ENCODE data around the gene NBDY.
A peak's percentile ranks its signal among the peaks of the same experiment; 100 is the strongest.
"Not testable (repeated sequence)": the region's sequence is repeated elsewhere in the genome, so short reads cannot be mapped to it uniquely, and the experiment has no call there.

The NBDY gene

DNA sequence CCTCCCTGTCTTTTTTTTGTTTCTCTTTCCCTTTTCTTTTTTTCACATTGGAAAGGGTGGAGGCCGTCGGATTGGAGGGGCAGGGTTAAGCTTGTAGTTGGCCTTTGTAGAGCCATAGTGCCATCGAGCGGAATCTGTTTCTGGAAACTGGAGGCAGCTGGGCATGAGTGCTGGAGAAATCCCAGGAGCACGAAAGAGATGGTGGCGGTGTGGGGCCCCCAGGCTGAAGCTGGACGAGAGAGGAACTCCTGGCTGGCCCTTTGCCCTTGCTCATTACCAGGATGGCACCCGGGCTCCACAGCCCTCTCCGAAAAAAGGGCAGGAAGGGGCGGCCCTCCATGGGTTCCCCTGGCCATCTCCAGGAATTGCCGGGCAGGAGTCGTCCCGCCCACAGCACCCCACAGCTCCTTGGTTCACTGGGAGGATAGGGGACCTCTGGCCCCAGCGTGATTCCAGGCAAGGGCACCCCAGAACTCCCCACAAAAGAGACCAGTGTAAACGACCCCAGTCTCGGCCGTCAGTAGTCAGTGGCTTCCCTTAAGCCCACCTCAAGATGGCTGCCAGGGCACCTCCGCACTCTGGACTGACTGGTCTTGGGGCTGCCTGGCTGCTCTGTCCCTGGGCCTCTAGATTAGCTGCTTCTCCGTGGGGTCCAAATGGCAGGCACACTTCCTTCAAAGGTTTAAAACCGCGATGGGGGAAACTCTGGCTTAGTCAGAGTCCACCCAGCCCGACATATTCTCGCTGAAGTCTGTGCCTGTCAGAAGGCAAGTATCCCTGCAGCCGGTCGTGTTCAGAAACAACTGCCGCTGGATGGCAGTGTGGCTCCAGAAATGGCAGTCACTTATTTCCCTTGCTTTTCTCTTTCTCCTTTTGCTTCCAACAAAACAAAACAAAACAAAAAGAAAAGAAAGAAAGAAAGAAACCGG is 74.1 kb downstream of the NBDY start:
- DNase-seq = peak; percentile 65

DNA sequence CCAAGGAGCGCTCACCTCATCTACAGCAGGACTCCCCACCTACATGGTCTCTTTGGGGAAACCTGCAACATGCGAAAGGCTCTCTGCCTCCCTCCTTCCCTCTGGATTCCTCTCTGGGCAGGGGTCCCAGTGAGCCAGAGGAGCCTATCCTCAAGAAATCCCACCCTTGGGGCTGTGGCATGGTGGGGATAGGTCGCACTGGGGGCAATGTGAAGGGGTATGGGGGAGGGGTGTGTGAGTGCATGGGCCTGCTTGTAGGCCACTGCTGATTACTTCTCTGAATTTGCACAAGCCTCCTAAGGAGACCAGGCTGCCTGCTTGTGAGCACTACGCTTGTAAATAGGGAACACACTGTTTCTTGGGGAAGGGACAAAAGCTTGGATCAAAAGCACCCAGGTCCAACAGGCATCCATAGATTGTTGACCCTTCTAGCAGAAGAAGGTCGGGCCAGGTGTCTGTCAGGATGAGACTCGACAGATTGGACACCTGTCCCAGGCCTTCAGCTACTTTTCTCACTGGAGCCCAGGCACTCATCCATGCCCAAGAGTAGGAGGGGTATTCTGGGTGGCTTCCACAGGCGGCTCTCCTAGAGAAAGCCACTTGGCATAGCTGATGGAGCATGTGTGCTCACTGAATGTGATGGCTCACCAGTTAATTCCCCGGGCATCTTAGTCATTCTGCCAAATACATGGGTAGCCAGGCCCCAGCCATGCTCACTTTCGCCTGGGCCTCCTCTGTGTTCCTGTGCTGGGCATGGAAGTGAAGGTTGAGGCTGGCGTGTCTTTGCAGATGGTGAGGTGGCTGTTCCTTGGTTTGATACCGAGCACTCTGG is 75.0 kb downstream of the NBDY start:
- DNase-seq = no peak

DNA sequence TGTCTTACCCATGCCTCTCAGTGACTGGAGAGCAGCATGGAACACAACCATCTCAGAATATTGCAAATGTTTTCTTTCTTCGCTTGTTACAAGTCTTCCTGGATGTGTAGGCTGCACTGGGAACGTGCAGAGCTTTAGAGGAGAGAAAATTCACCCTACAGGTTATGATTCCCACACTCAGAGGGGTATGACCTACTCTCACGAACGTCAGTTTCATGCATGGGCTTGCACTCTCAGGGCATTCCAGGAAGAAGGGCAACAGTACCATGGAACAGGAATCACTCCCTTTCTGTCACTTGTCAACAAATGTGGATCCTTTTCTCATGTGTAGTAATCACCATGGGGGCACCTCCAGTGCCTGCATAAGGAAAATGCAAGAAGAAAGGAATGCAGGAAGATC is 75.8 kb downstream of the NBDY start:
- DNase-seq = no peak

DNA sequence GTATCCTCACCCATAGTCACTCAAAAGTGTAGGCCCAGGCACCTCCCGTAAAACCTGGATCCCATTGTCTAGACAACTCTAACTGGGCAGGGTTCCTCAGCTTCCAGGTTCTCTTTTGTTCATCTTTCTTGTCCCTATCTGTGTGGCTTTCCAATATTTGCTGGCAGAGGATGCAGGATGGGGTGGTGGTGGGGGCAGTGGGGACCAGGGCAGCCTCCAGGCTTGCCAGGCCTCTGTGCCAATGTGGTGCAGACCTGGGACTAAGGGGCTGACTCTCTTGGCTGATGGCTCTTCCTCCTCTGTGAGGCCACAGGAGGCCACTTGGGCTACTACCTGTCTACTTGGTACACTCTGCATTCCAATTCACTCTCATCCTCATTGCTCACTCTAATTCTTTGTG is 76.4 kb downstream of the NBDY start:
- no peak for DNase-seq

DNA sequence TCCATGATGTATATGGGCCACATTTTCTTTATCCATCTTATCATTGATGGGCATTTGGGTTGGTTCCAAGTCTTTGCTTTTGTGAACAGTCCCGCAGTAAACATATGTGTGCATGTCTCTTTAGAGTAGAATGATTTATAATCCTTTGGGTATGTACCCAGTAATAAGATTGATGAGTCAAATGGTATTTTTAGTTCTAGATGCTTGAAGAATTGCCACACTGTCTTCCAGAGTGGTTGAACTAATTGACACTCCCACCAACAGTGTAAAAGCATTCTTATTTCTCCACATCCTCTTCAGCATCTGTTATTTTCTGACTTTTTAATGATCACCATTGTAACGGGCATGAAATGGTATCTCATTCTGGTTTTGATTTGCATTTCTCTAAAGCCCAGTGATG is 77.1 kb downstream of the NBDY start:
- not testable (repeated sequence) for DNase-seq

DNA sequence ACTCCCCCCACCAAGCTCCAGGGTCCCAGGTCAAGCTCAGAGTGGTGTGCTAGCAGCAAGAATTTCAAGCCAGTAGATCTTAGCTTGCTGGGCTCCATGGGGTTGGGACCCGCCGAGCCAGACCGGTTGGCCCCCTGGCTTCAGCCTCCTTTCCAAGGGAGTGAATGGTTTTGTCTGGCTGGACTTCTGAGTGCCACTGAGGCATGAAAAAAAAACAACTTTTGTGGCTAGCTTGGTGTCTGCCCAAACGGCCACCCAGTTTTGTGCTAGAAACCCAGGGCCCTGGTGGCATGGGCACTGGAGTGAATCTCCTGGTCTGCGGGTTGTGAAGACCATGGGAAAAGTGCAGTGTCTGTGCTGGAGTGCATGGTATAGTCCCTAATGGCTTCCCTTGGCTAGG is 82.6 kb downstream of the NBDY start:
- no peak for DNase-seq

DNA sequence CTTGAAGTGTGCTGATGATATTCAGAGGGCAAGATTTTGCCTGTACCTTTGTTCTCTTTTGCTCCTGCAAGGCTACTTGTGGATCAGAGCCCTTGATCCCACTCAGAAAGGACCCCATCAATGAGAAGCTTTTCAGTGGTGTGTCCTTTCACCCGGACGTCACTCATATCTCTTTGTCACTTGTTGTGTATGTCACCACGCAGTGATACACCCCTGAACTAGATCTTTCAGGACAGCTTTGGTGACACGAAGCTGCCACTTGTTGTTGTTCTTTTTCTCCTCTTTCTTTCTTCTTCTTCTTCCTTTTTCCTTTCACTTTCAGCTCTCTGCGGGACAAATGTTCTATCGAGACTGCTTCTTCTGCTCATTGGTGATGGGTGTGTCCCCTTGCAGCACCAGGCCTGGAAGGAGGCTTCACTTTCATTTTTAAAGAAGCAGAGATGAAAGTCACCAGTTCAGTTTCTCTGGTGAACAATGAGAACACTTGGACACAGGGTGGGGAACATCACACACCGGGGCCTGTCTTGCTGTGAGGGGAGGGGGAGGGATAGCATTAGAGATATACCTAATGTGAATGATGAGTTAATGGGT is 83.6 kb downstream of the NBDY start:
- DNase-seq = no peak

DNA sequence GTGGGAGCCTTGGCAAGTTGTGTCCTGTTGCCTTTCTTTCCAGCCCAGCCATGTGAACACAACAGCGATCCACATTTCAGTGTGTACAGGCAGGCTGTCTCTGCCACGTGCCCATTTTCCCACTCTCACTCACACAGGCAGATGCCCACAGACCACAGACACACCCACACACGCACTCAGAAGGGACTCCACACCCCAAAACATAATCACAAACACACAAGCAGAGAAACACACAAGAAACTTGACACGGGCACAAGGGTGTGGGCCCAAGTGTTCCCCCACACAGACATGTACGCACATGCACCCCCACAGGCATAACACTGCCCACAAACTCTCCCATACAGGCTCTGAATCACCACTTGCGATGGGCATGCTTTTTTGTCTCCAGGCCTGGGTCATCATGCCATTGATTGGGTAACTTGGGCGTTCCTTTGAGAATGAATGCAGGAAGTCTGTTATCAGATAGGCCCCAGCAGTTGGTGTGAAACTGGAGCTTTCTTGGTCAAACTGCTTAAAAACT is 84.3 kb downstream of the NBDY start:
- DNase-seq = peak; percentile 36

DNA sequence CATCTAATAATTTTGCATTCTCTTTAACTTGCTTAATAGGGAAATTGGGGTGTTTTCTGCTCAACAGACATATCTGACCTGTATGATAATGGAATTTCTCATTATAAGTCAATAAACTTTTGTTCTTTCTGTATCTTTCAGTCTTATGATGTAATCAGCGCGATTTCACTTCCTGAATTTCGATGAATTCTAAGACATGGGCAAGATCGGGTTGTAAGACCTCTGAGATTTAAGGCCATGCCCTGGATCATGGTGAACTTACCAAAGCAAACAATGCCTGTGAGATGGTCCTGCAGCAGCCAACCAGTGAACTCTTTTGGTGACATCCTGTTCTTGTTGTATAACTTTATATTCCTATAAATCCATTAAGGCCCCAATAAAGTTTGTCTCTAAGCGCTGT is 88.1 kb downstream of the NBDY start:
- DNase-seq = no peak

DNA sequence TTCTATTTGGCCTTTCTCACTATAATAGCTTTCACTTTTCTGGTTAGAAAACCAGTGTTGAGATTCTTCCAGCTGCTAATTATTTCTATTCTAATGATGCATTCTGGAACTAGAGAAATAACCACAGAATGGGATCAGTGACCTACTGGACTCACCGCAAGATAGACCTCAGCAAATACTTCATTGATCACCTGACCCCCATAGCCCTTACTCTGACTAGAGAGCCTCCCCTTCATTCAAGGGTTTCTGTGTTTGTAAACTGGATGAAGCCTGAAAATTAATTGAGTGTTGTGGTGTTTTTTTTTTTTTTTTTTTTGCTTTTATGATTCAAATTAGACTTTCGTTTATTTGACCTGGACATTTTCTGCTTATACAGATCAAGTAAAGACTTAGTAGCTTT is 97.0 kb downstream of the NBDY start:
- DNase-seq = no peak

DNA sequence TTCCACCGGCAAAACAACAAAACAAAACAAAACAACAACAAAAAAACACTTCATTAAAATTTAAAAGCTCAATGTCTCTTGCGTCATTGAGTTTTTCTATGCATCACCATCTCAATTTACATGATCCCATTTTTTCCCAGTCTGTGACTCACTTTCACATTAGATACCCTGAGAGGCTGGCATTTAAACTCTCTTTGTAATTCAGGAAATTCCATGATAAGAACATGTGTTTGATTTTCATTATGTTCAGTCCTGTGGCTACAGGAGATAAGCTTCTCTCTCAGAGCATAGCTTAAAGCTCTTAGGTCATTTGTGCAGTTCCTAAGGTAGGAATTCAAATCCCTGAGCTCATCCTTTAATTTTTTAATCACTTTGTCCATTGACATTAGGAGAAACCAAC is 104.6 kb downstream of the NBDY start:
- no peak for DNase-seq

DNA sequence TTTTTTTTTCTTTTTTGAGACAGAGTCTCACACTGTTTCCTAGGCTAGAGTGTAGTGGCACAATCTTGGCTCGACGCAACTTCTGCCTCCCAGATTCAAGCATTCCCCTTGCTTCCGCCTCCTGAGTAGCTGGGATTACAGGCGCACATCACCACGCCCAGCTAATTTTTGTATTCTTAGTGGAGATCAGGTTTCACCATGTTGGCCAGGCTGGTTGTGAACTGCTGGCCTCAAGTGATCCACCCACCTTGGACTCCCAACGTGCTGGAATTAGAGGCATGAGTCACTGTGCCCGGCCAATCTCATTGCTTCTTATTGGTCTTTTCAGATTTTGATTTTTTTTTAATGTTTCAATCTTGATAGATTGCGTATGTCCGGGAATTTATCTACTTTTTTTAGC is 124.4 kb downstream of the NBDY start:
- DNase-seq = no peak

DNA sequence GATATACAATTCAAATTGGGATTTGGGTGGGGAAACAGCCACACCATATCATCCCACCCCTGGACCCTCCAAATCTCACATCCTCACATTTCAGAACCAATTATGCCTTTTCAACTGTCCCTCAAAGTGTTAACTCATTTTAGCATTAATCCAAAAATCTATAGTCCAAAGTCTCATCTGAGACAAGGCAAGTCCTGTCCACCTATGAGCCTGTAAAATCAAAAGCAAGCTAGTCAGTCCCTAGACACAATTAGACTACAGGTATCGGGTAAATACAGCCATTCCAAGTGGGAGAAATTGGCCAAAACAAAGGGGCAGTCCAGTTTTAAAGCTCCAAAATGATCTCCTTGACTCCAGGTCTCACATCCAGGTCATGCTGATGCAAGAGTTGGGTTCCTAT is 128.0 kb downstream of the NBDY start:
- DNase-seq = no peak

DNA sequence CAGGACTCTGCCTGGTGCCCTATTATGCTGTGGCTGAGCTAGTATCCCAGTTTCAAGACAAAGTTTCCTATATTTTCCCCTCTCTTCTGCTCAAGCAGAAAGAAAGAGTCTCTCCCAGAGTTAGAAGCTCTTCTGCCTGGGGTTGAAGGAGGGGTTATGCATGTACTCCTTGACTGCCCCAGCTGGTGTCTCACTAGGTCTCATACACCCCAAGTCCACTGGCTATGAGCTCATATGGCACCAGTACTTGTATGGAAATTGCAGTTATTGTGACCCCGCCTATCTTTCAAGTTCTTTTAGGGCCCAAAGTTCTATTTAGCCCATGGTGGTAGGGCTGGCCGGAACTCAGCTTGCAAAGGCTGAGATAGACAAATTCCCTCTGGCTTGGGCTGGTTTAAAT is 131.8 kb downstream of the NBDY start:
- no peak for DNase-seq
